Stimulated activated CD4-positive, alpha-beta T cell treated with anti-CD3 and anti-CD28 coated beads, Interleukin-12 subunit alpha, Interleukin-12 subunit beta, amount 100 ng/mL, for 48 hours (primary cell): ENCODE data around the gene GOLGA2.
"Not testable (repeated sequence)": the region's sequence is repeated elsewhere in the genome, so short reads cannot be mapped to it uniquely, and the experiment has no call there.

Source experiments
- DNase-seq, 3 donors: peaks; one replicate each; pipeline ENCODE4 v3.0.0-alpha.2; 2020; ENCODE audit warnings: low read depth in 2 of 3, low spot score in 1 of 3

Gene GOLGA2

GRCh38 chr9:128242828-128243214 is 33.0 kb downstream of the GOLGA2 start:
- DNase-seq: no peak

- DNase-seq: no peak
Observed at GRCh38 chr9:128242124-128242523, 33.7 kb downstream of the GOLGA2 start.

GRCh38 chr9:128233817-128234406 is 41.9 kb downstream of the GOLGA2 start:
- no peak for DNase-seq

GRCh38 chr9:128232528-128233428 is 43.0 kb downstream of the GOLGA2 start:
- no peak for DNase-seq

- DNase-seq: no peak
Observed at GRCh38 chr9:128231638-128232527, 43.9 kb downstream of the GOLGA2 start.

GRCh38 chr9:128230897-128231296 is 44.9 kb downstream of the GOLGA2 start:
- not testable (repeated sequence) for DNase-seq

GRCh38 chr9:128226412-128226801 is 49.4 kb downstream of the GOLGA2 start:
- no peak for DNase-seq

- no peak for DNase-seq
Observed at GRCh38 chr9:128225770-128226411, 49.9 kb downstream of the GOLGA2 start.

- no peak for DNase-seq
Observed at GRCh38 chr9:128224877-128225276, 50.9 kb downstream of the GOLGA2 start.

GRCh38 chr9:128222880-128223670 is 52.7 kb downstream of the GOLGA2 start:
- DNase-seq: no peak

GRCh38 chr9:128222026-128222425 is 53.8 kb downstream of the GOLGA2 start:
- DNase-seq: no peak

GRCh38 chr9:128219831-128220230 is 56.0 kb downstream of the GOLGA2 start:
- DNase-seq: no peak

GRCh38 chr9:128218518-128219389 is 57.1 kb downstream of the GOLGA2 start:
- DNase-seq: peak; percentile 92 to 98 (median 93)

- DNase-seq: no peak
Observed at GRCh38 chr9:128218172-128218517, 57.7 kb downstream of the GOLGA2 start.

- DNase-seq: no peak
Observed at GRCh38 chr9:128216781-128217553, 58.8 kb downstream of the GOLGA2 start.

- DNase-seq: no peak
Observed at GRCh38 chr9:128215491-128216409, 60.1 kb downstream of the GOLGA2 start.
